ENCODE measurements around the gene LTBP2. TPM values are rescaled to one million over a fixed set of nuclear protein-coding genes. Genes with fewer than 3 reads are reported as not detected.

Gene LTBP2
- total RNA-seq, 4 donors from 2014 or later, result 81.3 to 240 (median 189) TPM

GRCh38 chr14:74528406-74528805 is 83.6 kb downstream of the LTBP2 start:
- peaks cover 43 to 55% of the 10 kb centered on the region in 2 donors for H3K4me1 ChIP-seq
- TF ChIP-seq POLR2A (IDR thresholded peaks at IDR 0.05), result no peak
- TF ChIP-seq, protein P1, sequence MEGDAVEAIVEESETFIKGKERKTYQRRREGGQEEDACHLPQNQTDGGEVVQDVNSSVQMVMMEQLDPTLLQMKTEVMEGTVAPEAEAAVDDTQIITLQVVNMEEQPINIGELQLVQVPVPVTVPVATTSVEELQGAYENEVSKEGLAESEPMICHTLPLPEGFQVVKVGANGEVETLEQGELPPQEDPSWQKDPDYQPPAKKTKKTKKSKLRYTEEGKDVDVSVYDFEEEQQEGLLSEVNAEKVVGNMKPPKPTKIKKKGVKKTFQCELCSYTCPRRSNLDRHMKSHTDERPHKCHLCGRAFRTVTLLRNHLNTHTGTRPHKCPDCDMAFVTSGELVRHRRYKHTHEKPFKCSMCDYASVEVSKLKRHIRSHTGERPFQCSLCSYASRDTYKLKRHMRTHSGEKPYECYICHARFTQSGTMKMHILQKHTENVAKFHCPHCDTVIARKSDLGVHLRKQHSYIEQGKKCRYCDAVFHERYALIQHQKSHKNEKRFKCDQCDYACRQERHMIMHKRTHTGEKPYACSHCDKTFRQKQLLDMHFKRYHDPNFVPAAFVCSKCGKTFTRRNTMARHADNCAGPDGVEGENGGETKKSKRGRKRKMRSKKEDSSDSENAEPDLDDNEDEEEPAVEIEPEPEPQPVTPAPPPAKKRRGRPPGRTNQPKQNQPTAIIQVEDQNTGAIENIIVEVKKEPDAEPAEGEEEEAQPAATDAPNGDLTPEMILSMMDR (IDR thresholded peaks at IDR 0.05), result no peak
- H3K9me3 ChIP-seq, result no peaks in the 10 kb centered on the region
- no peaks in the 10 kb centered on the region for H3K27me3 ChIP-seq
- 88 to 93% methylated on average over 14 of the region's 14 CpGs for WGBS, 2 donors
- intact Hi-C loops (cut with DNase I), result no loop called here
- H3K36me3 ChIP-seq, result no peaks in the 10 kb centered on the region
- DNase-seq, result no peak
- H3K4me3 ChIP-seq (replicated peaks in 1 of 3), result no peak overlapping the region
- H3K27ac ChIP-seq, result peak overlapping the region in 2 of 3 donors; percentile 17 to 36

DNA sequence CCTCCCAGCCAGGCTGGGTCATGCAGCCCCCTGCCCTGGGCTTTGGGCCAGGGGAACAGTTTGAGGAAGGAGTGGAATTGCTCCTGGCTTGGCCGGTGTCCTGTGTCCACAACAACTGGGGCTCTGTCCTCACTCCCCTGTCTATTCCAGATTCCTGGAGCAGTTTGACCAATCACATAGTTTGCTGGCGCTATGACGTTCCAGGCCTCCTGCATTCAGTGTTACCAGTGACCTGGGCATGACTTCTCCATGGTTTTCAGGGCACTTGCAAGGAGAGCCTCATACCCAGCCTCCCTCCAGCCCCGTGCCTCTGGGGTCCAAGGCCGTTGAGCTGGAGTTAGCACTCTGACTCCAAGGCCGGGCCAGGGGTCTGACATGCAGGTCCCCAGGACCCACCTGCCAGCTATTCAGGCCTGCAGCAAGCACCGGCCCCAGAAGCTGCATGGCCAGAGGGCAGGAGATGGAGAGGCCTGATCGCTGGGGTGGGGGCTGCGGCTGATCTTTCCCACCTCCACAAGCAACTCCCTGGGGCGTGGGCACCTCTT is 84.2 kb downstream of the LTBP2 start:
- Histone ChIP-seq H3K4me3 (replicated peaks in 1 of 3) (no peak overlapping the region), H3K27me3 (no peaks in the 10 kb centered on the region), H3K27ac (peak overlapping the region; percentile 17 to 91 (median 37)), H3K36me3 (no peaks in the 10 kb centered on the region), H3K4me1 (peaks cover 43 to 58% of the 10 kb centered on the region in 2 donors), H3K9me3 (no peaks in the 10 kb centered on the region)
- TF ChIP-seq, protein P1 (IDR thresholded peaks at IDR 0.05), result no peak
- TF ChIP-seq POLR2A (IDR thresholded peaks at IDR 0.05), result no peak
- intact Hi-C loops (cut with DNase I), result no loop called here
- WGBS, 2 donors, result 85 to 89% methylated on average over 9 to 10 of the region's 10 CpGs
- no peak for DNase-seq

GRCh38 chr14:74526854-74527585 is 85.0 kb downstream of the LTBP2 start:
- TF ChIP-seq, protein P1 (IDR thresholded peaks at IDR 0.05), result peak in 1 of 6 experiments; percentile 10
- TF ChIP-seq POLR2A (IDR thresholded peaks at IDR 0.05), result no peak
- intact Hi-C loops (cut with DNase I), result no loop called here

DNA sequence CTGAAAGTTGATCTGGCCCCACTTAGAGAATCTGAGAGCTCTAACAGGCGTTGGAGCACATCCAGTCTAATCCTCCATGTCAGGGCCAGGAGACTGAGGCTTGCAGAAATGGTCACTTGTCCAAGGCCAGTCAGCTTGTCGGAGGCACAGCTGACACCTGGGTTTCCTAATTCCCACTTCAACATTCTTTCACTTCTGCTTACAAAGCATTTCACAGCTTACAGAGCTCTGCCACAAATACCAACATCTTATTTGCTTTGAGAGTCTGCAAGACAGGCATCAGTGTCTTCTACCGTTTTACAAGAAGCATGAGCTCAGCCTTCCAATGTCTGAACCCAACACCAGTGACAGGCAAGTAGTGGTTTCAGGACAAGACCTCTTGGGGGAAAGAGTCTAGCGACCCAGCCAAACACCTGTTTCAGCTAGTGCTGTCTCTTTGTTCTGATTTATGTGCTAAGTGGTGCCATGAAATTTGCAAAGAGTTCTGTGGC is 86.6 kb downstream of the LTBP2 start:
- H3K9me3 ChIP-seq, result no peaks in the 10 kb centered on the region
- H3K4me1 ChIP-seq, result peaks cover 35 to 41% of the 10 kb centered on the region in 2 donors
- 30 to 34% methylated on average over 4 of the region's 4 CpGs for WGBS, 2 donors
- peak; percentile 60 to 69 for DNase-seq
- H3K27ac ChIP-seq, result peak overlapping the region; percentile 88 to 92 (median 91)
- no peak overlapping the region for H3K4me3 ChIP-seq (replicated peaks in 1 of 3)
- H3K27me3 ChIP-seq, result no peaks in the 10 kb centered on the region
- no peaks in the 10 kb centered on the region for H3K36me3 ChIP-seq
- no peak for TF ChIP-seq POLR2A (IDR thresholded peaks at IDR 0.05)
- TF ChIP-seq, protein P1 (IDR thresholded peaks at IDR 0.05), result no peak
- intact Hi-C loops (cut with DNase I), result no loop called here

More at GRCh38 chr14:74526854-74527585, 85.0 kb downstream of the LTBP2 start:
- H3K4me3 ChIP-seq (replicated peaks in 1 of 3), result no peak overlapping the region
- WGBS, 2 donors, result 82 to 85% methylated on average over 9 to 10 of the region's 10 CpGs
- DNase-seq, result peak; percentile 24 to 29
- no peaks in the 10 kb centered on the region for H3K36me3 ChIP-seq
- peaks cover 41 to 51% of the 10 kb centered on the region in 2 donors for H3K4me1 ChIP-seq
- H3K9me3 ChIP-seq, result no peaks in the 10 kb centered on the region
- H3K27me3 ChIP-seq, result no peaks in the 10 kb centered on the region
- peak overlapping the region; percentile 30 to 91 (median 37) for H3K27ac ChIP-seq

DNA sequence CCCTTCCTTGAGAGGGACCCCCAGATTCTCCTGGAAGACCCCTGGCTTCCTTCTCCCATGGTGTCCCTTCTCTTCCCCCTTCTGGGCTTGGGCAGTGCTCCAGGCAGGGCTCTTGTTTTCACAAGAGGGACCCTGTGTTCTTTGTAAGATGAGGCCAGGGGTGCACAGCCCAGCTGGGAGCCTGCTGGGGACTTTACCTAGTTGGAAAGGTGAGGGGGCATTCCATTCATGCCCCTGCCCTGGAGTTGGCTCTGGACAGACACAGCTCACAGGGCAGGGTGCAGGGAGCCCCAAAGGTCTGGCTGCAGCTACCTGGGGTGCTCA is 87.3 kb downstream of the LTBP2 start:
- no peaks in the 10 kb centered on the region for H3K36me3 ChIP-seq
- no peak overlapping the region for H3K4me3 ChIP-seq (replicated peaks in 1 of 3)
- peak overlapping the region; percentile 88 to 92 (median 91) for H3K27ac ChIP-seq
- peak; percentile 75 to 87 for DNase-seq
- no peaks in the 10 kb centered on the region for H3K27me3 ChIP-seq
- H3K4me1 ChIP-seq, result peaks cover 35 to 41% of the 10 kb centered on the region in 2 donors
- intact Hi-C loops (cut with DNase I), result no loop called here
- H3K9me3 ChIP-seq, result no peaks in the 10 kb centered on the region
- TF ChIP-seq, protein P1 (IDR thresholded peaks at IDR 0.05), result no peak
- no peak for TF ChIP-seq POLR2A (IDR thresholded peaks at IDR 0.05)

All from thyroid gland (tissue), 4 donors.